HEK293T (cell line): ENCODE measurements around the gene GAL3ST2.

Experiments used
- BHLHE40 ChIP-seq: fragments of 450-650 bp; IDR thresholded peaks from 2 replicates; pipeline ENCODE4 v1.6.1; 2016; ENCODE audit warnings: mild to moderate bottlenecking, moderate library complexity, borderline replicate concordance
- HDGF ChIP-seq: fragments of 450-650 bp; IDR thresholded peaks from 2 replicates; pipeline ENCODE4 v1.6.1; 2017; ENCODE audit warnings: antibody characterized with exemption, borderline replicate concordance
- L3MBTL2 ChIP-seq: fragments of 450-650 bp; conservative IDR thresholded peaks from 2 replicates; pipeline ENCODE4 v1.6.1; 2016; ENCODE audit warnings: mild to moderate bottlenecking

DNA sequence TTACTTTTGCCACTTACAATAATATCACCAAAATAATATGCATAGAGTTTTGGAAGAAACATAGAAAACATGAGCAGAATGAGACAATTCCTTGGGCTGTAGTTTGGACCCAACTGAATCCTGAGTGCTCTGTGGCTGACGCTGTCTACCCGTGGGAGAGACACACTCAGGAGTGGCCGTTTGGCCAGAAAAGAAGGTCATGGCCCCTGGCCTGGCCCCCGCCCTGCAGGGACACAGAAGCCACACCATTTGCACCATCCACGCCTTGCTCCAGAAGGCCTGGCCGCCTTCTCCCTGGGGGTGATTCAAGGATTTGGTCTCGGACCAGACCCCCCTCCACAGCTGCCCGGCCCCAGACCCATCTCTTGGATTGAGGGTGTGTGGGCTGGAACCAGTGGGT lies 48.6 kb upstream of the GAL3ST2 start:
- TF ChIP-seq L3MBTL2 (no peak), HDGF (no peak), BHLHE40 (no peak)
